Measurements from ENCODE around the gene ADRA2B.

GRCh38 chr2:96122391-96122790 is 6.0 kb upstream of the ADRA2B start:
- TF ChIP-seq CTCF (conservative IDR thresholded peaks at IDR 0.05; ENCODE audit: low read length) (no peak), EZH2phosphoT487 (IDR thresholded peaks at IDR 0.05; ENCODE audit: borderline replicate concordance) (no peak)
